SH-SY5Y (cell line): ENCODE data around the gene FMO5.

Source experiments
- GATA2 ChIP-seq: IDR thresholded peaks from 2 replicates; pipeline ENCODE4 v1.6.1; 2011; ENCODE audit warnings: mild to moderate bottlenecking, low read depth, low read length
- GATA3 ChIP-seq: IDR thresholded peaks from 2 replicates; pipeline ENCODE4 v1.6.1; 2011; ENCODE audit warnings: low read depth, mild to moderate bottlenecking, low read length, moderate library complexity

GRCh38 chr1:147236959-147237791 lies 12.0 kb upstream of the FMO5 start:
- TF ChIP-seq GATA2 = no peak
- TF ChIP-seq GATA3 = no peak
